ENCODE results near the gene BICD1. TPM values are rescaled to one million over a fixed set of nuclear protein-coding genes. Genes with fewer than 3 reads are reported as not detected.

Gene BICD1
- total RNA-seq, 1 donor, result 17.9 TPM

DNA sequence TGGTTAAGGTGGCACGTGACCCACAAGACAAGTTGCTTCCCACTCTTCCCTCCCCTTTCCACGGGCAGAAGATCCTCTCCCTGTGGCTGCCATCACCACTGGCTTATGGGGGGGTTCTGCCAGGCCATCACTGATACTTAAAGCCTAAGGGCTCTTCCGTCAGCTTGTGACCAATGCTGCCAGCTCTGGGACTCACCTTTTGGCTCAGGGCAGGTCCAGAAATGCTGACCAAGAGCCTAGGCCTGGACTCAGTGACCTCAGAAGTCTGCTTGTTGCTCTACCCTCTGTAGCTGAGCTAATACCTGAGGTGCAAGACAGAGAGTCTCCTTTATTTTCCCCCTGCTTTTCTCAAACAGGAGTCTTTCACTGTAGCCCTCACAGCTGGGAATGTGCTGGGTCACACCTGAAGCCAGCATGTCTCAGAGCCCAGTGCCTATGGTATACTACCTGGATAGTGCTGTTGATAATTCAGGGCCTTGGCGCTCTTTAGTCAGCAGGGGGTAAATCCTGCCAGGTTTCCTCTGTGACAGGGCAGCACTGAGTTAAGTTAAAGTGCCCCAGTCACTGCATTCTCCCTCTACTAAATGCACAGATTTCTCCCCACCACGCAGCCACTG is 312.4 kb downstream of the BICD1 start:
- TF ChIP-seq, protein P1, sequence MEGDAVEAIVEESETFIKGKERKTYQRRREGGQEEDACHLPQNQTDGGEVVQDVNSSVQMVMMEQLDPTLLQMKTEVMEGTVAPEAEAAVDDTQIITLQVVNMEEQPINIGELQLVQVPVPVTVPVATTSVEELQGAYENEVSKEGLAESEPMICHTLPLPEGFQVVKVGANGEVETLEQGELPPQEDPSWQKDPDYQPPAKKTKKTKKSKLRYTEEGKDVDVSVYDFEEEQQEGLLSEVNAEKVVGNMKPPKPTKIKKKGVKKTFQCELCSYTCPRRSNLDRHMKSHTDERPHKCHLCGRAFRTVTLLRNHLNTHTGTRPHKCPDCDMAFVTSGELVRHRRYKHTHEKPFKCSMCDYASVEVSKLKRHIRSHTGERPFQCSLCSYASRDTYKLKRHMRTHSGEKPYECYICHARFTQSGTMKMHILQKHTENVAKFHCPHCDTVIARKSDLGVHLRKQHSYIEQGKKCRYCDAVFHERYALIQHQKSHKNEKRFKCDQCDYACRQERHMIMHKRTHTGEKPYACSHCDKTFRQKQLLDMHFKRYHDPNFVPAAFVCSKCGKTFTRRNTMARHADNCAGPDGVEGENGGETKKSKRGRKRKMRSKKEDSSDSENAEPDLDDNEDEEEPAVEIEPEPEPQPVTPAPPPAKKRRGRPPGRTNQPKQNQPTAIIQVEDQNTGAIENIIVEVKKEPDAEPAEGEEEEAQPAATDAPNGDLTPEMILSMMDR (IDR thresholded peaks at IDR 0.05; ENCODE audit: insufficient read depth, low read length), result no peak
- no peak overlapping the region for H3K4me3 ChIP-seq (ENCODE audit: low read depth, low read length)
- no peak for DNase-seq (ENCODE audit: low read depth)

DNA sequence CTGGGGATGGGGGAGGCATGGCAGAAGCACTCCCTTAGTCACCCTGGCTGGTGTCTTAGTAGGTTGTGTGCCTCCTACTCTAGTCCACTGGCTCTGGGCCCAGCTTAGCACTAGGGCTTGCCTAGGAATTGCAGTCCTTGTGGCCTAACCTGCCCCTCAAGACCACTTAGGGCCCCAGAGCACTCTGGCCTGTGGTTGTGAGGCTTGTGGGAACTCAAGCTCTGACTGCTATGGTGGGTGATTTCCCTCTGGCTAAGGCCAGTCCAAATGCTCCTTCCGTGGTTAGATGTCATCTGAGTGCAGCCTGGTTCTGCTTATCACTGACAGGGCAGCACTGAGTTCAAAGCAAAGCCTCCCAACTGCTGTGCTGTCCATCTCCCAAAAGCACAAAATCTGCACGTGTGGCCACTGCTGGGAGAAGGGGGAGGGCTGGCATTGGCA is 312.9 kb downstream of the BICD1 start:
- TF ChIP-seq, protein P1 (IDR thresholded peaks at IDR 0.05; ENCODE audit: insufficient read depth, low read length), result no peak
- DNase-seq (ENCODE audit: low read depth), result peak; percentile 18

DNA sequence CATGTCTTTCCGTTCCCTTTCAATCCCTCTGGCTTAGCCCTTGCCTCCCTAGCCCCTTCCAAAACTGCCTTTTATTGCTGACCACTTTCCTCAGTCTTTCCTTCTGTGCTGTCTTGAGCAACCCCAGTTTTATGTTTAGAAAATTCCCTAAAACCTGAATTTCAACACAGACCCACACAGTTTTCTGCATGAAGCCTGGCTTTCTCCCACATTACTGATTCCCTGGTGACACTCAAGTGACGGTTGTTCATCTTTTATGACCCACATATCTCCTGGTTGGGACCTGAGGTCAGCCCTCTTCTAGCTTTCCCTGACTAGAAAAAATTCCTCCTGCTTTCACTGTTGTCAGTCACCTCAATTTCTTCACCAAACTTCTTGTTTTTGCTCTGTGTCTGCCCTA is 313.7 kb downstream of the BICD1 start:
- TF ChIP-seq, protein P1 (IDR thresholded peaks at IDR 0.05; ENCODE audit: insufficient read depth, low read length), result no peak
- no peak for DNase-seq (ENCODE audit: low read depth)
- no peak overlapping the region for H3K4me3 ChIP-seq (ENCODE audit: low read depth, low read length)

More for the DNA sequence above, 312.9 kb downstream of the BICD1 start:
- H3K4me3 ChIP-seq (ENCODE audit: low read depth, low read length), result no peak overlapping the region

DNA sequence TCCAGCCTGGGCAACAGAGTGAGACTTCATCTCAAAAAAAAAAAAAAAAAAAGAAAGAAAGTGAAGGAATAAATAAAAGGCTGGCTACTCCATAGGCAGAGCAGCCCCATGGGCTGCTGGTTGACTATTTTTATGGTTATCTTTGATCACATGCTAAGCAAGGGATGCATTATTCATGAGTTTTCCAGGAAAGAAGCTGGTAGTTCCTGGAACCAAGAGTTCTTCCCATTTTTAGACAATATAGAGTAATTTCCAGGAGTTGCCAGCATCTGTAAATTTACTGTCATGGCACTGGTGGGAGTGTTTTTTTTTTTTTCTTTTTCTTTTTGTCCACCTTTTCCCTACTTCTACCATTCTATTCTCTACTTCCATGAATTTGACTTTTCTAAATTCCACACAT is 316.9 kb downstream of the BICD1 start:
- TF ChIP-seq, protein P1 (IDR thresholded peaks at IDR 0.05; ENCODE audit: insufficient read depth, low read length), result no peak
- no peak overlapping the region for H3K4me3 ChIP-seq (ENCODE audit: low read depth, low read length)
- DNase-seq (ENCODE audit: low read depth), result no peak

DNA sequence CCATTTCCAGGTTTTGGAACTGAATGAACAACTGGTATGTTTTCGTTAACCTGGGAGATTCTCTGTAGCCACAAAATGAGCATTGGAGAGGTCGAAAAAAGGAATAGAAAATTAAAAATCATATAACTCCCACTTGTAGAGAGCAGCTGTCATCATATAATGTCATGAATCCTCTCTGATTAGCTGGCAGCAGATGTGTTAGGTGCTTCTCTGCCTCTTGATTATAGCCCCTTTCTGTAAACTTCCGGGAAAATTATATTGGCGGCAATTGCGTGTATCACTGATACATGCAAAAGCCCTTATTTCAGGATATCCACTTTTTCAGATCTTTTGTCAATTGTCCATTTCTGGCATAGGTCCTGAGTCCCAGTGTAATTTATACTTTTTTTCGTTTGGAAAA is 324.4 kb downstream of the BICD1 start:
- no peak for DNase-seq (ENCODE audit: low read depth)
- no peak overlapping the region for H3K4me3 ChIP-seq (ENCODE audit: low read depth, low read length)
- TF ChIP-seq, protein P1 (IDR thresholded peaks at IDR 0.05; ENCODE audit: insufficient read depth, low read length), result no peak

Small RNA genes within 50 kb of the gene (small RNA-seq; reads per million reads assigned to genes)
- gene AC048344.2, result not detected
- gene AC048344.3, result not detected
- gene RF00019, result not detected

Other genes with a start within 250 kb of the BICD1 start
- gene RESF1, start 147.4 kb upstream of the BICD1 start, total RNA-seq (ENCODE audit: low replicate concordance), result 46.4 and 54.7 TPM in 2 replicates

Data from fibroblast of the aortic adventitia (primary cell).